ENCODE results near the gene GAMT. TPM values are rescaled to one million over a fixed set of nuclear protein-coding genes. Genes with fewer than 3 reads are reported as not detected.
A peak's percentile ranks its signal among the peaks of the same experiment; 100 is the strongest.

GAMT gene
- total and polyA plus RNA-seq, 2 of the 13 experiments (the other 11 are each of a cell fraction or from before 2014, with no cell fraction given), result 115 to 124 TPM

DNA sequence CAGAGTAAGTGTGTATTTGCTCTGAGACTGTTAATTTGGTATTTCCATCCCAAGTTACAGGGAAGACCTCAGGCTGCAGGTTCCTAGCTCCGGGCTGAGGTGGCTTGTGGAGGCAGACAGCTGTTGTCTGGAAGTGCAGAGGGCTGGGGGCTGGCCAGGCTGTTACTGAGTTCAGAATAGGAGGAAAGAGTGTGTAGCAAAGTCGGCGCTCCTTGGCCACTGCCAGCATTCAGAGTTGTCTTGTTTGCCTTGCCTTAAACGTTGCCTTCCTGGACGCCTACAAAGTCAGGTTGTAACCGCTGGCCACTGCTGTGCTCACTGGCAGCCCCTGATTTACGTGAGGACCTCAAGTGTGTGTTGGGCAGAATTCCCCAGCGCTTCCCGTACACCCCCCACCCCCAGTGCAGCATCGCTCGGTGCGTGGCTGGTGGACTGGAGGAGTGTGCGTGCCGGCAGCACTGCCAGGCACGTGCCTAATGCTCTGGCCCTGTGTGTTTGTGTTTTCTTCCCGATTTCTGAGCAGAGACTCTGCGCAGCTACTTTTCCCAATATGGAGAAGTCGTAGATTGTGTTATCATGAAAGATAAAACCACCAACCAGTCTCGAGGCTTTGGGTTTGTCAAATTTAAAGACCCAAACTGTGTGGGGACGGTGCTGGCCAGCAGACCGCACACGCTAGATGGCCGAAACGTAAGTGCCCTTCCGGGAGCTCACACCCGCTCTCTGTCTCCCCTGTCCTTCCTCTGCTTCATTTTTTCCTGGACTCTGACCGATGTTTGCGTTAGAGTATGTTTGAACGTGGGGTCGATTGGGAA, 16.5 kb upstream of the GAMT start (continued):
- TF ChIP-seq ZNF607 (CRISPR knock-in tag; IDR thresholded peaks at IDR 0.05; ENCODE audit: borderline replicate concordance) (no peak), ASH2L (IDR thresholded peaks at IDR 0.05; ENCODE audit: insufficient read length, low read depth, low read length) (no peak), ZNF781 (CRISPR knock-in tag; IDR thresholded peaks at IDR 0.05; ENCODE audit: borderline replicate concordance, not compliant biosample characterization) (no peak), NCOA2 (CRISPR knock-in tag; IDR thresholded peaks at IDR 0.05) (no peak), MATR3 (CRISPR knock-in tag; IDR thresholded peaks at IDR 0.05) (no peak), SMARCE1 (IDR thresholded peaks at IDR 0.05; ENCODE audit: borderline replicate concordance) (no peak), ZNF564 (CRISPR knock-in tag; IDR thresholded peaks at IDR 0.05) (no peak), ZNF20 (CRISPR knock-in tag; IDR thresholded peaks at IDR 0.05) (no peak), NR1H2 (CRISPR knock-in tag; IDR thresholded peaks at IDR 0.05; ENCODE audit: borderline replicate concordance, low read depth) (no peak), POGZ (CRISPR knock-in tag; IDR thresholded peaks at IDR 0.05) (no peak), KDM3A (CRISPR knock-in tag; IDR thresholded peaks at IDR 0.05; ENCODE audit: low read depth) (no peak), SPEN (CRISPR knock-in tag; IDR thresholded peaks at IDR 0.05; ENCODE audit: low read depth) (no peak), ZNF501 (CRISPR knock-in tag; IDR thresholded peaks at IDR 0.05) (no peak), ZZZ3 (CRISPR knock-in tag; IDR thresholded peaks at IDR 0.05; ENCODE audit: borderline replicate concordance) (no peak), PHF21A (CRISPR knock-in tag; IDR thresholded peaks at IDR 0.05) (0 out of 2 replicates have a peak, but pooled peaks have one; percentile 15), ZFP82 (CRISPR knock-in tag; IDR thresholded peaks at IDR 0.05; ENCODE audit: borderline replicate concordance) (no peak), ZNF138 (CRISPR knock-in tag; IDR thresholded peaks at IDR 0.05; ENCODE audit: low read depth) (no peak), ZFY (CRISPR knock-in tag; IDR thresholded peaks at IDR 0.05) (no peak)
- TF ChIP-seq, protein P1, sequence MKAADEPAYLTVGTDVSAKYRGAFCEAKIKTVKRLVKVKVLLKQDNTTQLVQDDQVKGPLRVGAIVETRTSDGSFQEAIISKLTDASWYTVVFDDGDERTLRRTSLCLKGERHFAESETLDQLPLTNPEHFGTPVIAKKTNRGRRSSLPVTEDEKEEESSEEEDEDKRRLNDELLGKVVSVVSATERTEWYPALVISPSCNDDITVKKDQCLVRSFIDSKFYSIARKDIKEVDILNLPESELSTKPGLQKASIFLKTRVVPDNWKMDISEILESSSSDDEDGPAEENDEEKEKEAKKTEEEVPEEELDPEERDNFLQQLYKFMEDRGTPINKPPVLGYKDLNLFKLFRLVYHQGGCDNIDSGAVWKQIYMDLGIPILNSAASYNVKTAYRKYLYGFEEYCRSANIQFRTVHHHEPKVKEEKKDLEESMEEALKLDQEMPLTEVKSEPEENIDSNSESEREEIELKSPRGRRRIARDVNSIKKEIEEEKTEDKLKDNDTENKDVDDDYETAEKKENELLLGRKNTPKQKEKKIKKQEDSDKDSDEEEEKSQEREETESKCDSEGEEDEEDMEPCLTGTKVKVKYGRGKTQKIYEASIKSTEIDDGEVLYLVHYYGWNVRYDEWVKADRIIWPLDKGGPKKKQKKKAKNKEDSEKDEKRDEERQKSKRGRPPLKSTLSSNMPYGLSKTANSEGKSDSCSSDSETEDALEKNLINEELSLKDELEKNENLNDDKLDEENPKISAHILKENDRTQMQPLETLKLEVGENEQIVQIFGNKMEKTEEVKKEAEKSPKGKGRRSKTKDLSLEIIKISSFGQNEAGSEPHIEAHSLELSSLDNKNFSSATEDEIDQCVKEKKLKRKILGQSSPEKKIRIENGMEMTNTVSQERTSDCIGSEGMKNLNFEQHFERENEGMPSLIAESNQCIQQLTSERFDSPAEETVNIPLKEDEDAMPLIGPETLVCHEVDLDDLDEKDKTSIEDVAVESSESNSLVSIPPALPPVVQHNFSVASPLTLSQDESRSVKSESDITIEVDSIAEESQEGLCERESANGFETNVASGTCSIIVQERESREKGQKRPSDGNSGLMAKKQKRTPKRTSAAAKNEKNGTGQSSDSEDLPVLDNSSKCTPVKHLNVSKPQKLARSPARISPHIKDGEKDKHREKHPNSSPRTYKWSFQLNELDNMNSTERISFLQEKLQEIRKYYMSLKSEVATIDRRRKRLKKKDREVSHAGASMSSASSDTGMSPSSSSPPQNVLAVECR (CRISPR knock-in tag; IDR thresholded peaks at IDR 0.05; ENCODE audit: borderline replicate concordance), result peak; percentile 8; the same call in 1 of the 2 replicates
- TF ChIP-seq, protein P2, sequence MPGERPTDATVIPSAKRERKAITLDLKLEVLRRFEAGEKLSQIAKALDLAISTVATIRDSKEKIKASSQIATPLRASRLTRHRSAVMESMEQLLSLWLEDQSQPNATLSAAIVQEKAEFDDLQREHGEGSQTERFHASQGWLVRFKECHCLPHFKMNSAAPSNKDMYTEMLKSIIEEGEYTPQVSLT (CRISPR knock-in tag; IDR thresholded peaks at IDR 0.05; ENCODE audit: borderline replicate concordance, low read depth), result no peak
- TF ChIP-seq, protein P3, sequence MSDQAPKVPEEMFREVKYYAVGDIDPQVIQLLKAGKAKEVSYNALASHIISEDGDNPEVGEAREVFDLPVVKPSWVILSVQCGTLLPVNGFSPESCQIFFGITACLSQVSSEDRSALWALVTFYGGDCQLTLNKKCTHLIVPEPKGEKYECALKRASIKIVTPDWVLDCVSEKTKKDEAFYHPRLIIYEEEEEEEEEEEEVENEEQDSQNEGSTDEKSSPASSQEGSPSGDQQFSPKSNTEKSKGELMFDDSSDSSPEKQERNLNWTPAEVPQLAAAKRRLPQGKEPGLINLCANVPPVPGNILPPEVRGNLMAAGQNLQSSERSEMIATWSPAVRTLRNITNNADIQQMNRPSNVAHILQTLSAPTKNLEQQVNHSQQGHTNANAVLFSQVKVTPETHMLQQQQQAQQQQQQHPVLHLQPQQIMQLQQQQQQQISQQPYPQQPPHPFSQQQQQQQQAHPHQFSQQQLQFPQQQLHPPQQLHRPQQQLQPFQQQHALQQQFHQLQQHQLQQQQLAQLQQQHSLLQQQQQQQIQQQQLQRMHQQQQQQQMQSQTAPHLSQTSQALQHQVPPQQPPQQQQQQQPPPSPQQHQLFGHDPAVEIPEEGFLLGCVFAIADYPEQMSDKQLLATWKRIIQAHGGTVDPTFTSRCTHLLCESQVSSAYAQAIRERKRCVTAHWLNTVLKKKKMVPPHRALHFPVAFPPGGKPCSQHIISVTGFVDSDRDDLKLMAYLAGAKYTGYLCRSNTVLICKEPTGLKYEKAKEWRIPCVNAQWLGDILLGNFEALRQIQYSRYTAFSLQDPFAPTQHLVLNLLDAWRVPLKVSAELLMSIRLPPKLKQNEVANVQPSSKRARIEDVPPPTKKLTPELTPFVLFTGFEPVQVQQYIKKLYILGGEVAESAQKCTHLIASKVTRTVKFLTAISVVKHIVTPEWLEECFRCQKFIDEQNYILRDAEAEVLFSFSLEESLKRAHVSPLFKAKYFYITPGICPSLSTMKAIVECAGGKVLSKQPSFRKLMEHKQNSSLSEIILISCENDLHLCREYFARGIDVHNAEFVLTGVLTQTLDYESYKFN (CRISPR knock-in tag; conservative IDR thresholded peaks at IDR 0.05), result peak; percentile 55

Data from HepG2 (cell line).